K562 (cell line): ENCODE measurements around the gene MIX23. TPM values are rescaled to one million over a fixed set of nuclear protein-coding genes. Genes with fewer than 3 reads are reported as not detected.

Experiments
- ATF7 ChIP-seq: fragments of 450-650 bp; IDR thresholded peaks from 2 replicates; pipeline ENCODE4 v1.7.1; 2014; ENCODE audit warnings: mild to moderate bottlenecking, moderate library complexity
- C11orf30 ChIP-seq: fragments of 450-650 bp; IDR thresholded peaks from 2 replicates; pipeline ENCODE4 v1.6.1; 2016; ENCODE audit warnings: low read depth, mild to moderate bottlenecking
- CXXC5 ChIP-seq: fragments of 250-450 bp; sonication (Bioruptor Pico); IDR thresholded peaks from 2 replicates; pipeline ENCODE4 v1.8.0; 2022; ENCODE audit warnings: inconsistent platforms, mild to moderate bottlenecking, moderate library complexity
- EP400 ChIP-seq: fragments of 450-650 bp; IDR thresholded peaks from 2 replicates; pipeline ENCODE4 v1.6.1; 2017; ENCODE audit warnings: antibody characterized with exemption, mild to moderate bottlenecking, moderate library complexity
- ESRRA ChIP-seq: fragments of 450-650 bp; IDR thresholded peaks from 2 replicates; pipeline ENCODE4 v1.6.1; 2014; ENCODE audit warnings: low read depth, mild to moderate bottlenecking, moderate library complexity, borderline replicate concordance
- NFRKB ChIP-seq: fragments of 450-650 bp; IDR thresholded peaks from 2 replicates; pipeline ENCODE4 v1.6.1; 2016; ENCODE audit warnings: low read depth
- NR2C2 ChIP-seq, 2 experiments: fragments of 200-800 bp in 1 of 2; sonication (Bioruptor generic) in 1 of 2; sonication (generic) in 1 of 2; formaldehyde crosslinking in 1 of 2; IDR thresholded peaks; 2 replicates each; pipeline versions ENCODE4 v1.6.1 to v1.8.0; 2016 to 2022; ENCODE audit warnings: mild to moderate bottlenecking in 1 of 2, missing compliant biosample characterization in 1 of 2, missing genetic modification characterization in 1 of 2, missing genetic modification reagents in 1 of 2
- PHB2 ChIP-seq: fragments of 450-650 bp; IDR thresholded peaks from 2 replicates; pipeline ENCODE4 v1.6.1; 2017; ENCODE audit warnings: low read depth
- POLR2G ChIP-seq: fragments of 200-400 bp; formaldehyde crosslinking; IDR thresholded peaks from 2 replicates; pipeline ENCODE4 v1.6.1; 2017; ENCODE audit warnings: low read depth, mild to moderate bottlenecking, antibody characterized with exemption, low read length, moderate library complexity
- RAD51 ChIP-seq: fragments of 450-650 bp; IDR thresholded peaks from 2 replicates; pipeline ENCODE4 v1.7.1; 2016; ENCODE audit warnings: low read depth, mild to moderate bottlenecking, borderline replicate concordance
- SETDB1 ChIP-seq: IDR thresholded peaks from one replicate; pipeline ENCODE4 v1.6.1; 2012; ENCODE audit warnings: low read length, control low read depth, inconsistent platforms
- ZEB2 ChIP-seq: fragments of 450-650 bp; IDR thresholded peaks from 2 replicates; pipeline ENCODE4 v1.6.1; 2016
- polyA plus RNA-seq, 8 experiments: library from polyadenylated mRNA; depleted of rRNA in 4 of 8; stranded (reverse) in 5 of 8; unstranded in 3 of 8; fragments of >200 nt; fragmentation: Nextera tagmentation in 2 of 8; fragmentation: Illumina TruSeq in 1 of 8; extraction: Ambion mirVana in 2 of 8; extraction: Trizol in 1 of 8; gene quantifications; 2 replicates each; pipeline versions ENCODE4 v1.2.1 to v1.2.3, GENCODE V29; 2011 to 2014; ENCODE audit warnings: inconsistent platforms in 1 of 8, missing spikeins in 1 of 8
- total RNA-seq, 7 experiments: library from RNA; depleted of rRNA in 6 of 7; stranded (reverse); fragments of >200 nt in 6 of 7; fragmentation: Illumina TruSeq in 2 of 7; extraction: Trizol in 2 of 7; gene quantifications; 2 replicates each; pipeline versions ENCODE4 v1.2.1 to v1.2.3, GENCODE V29; 2011 to 2021; ENCODE audit warnings: low replicate concordance in 1 of 7
- TF ChIP-seq, protein P1 (sequence below): sonication (generic); formaldehyde crosslinking; IDR thresholded peaks from 2 replicates; pipeline ENCODE4 v1.4.0; 2020; ENCODE audit warnings: mild to moderate bottlenecking, missing genetic modification reagents
- TF ChIP-seq, protein P2 (sequence below): sonication (generic); formaldehyde crosslinking; IDR thresholded peaks from 2 replicates; pipeline ENCODE4 v1.9.0; 2022; ENCODE audit warnings: mild to moderate bottlenecking, missing genetic modification reagents
- TF ChIP-seq, protein P3 (sequence below): fragments of 450-650 bp; IDR thresholded peaks from 2 replicates; pipeline ENCODE4 v1.6.1; 2017; ENCODE audit warnings: antibody characterized with exemption, mild to moderate bottlenecking
- TF ChIP-seq, protein P4 (sequence below): fragments of 450-650 bp; IDR thresholded peaks from 2 replicates; pipeline ENCODE4 v1.6.1; 2014; ENCODE audit warnings: low read depth, mild to moderate bottlenecking, moderate library complexity, borderline replicate concordance
- TF ChIP-seq, protein P5 (sequence below): fragments of 200-800 bp; sonication (Bioruptor generic); IDR thresholded peaks from 2 replicates; pipeline ENCODE4 v1.6.1; 2017; ENCODE audit warnings: missing genetic modification characterization, missing compliant biosample characterization

Gene MIX23
- total and polyA plus RNA-seq, 9 of the 15 experiments (the other 6 are each of a cell fraction or from before 2014, with no cell fraction given) = 45.5 to 185 (median 106) TPM

DNA sequence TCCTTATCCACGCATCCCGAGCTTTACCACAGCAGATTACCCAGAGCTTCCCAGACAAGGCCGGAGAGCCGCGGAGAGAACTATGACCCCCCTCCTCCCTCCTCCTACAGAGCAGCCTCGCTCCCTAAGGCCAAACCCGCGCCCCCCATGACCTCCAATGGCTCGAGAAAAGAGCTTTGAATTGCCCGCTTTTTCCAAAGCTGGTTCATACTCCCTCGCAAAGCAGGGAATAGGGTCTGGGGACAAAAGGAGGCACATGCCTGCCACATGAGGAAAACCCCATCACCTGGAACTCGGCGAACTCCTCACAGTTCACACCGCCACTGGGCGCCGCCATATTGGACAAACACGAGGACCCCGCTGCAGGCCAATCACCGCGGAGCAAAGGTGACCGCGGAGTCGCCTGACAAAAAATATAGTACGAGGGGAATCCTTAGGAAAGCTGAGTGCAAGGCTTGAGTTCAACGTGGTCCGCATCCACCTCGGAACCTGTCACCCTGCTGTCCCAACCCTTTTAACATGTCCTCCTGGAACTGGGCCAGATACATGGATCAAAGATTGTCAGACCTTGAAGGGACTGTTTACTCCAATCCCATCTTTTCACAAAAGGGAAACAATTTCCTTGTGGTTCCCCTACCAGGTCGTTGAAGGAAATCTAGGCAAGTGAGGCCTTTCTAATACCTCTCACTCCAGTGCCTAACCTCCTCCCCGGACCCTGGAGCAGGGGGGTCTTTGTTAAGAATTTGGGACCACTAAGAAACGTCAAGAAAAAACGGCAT, at the start of gene MIX23 (continued):
- TF ChIP-seq, protein P1, sequence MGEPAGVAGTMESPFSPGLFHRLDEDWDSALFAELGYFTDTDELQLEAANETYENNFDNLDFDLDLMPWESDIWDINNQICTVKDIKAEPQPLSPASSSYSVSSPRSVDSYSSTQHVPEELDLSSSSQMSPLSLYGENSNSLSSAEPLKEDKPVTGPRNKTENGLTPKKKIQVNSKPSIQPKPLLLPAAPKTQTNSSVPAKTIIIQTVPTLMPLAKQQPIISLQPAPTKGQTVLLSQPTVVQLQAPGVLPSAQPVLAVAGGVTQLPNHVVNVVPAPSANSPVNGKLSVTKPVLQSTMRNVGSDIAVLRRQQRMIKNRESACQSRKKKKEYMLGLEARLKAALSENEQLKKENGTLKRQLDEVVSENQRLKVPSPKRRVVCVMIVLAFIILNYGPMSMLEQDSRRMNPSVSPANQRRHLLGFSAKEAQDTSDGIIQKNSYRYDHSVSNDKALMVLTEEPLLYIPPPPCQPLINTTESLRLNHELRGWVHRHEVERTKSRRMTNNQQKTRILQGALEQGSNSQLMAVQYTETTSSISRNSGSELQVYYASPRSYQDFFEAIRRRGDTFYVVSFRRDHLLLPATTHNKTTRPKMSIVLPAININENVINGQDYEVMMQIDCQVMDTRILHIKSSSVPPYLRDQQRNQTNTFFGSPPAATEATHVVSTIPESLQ (CRISPR knock-in tag) = no peak
- TF ChIP-seq SETDB1 (no peak), ZEB2 (no peak), NR2C2 (CRISPR knock-in tag; IDR thresholded peaks at IDR 0.05) (no peak), NR2C2 (tag; IDR thresholded peaks at IDR 0.05) (peak; percentile 75), POLR2G (peak; percentile 80), PHB2 (no peak), ATF7 (peak; percentile 34), NFRKB (0 out of 2 replicates have a peak, but pooled peaks have one; percentile 47), RAD51 (no peak), ESRRA (peak; percentile 70), CXXC5 (CRISPR knock-in tag) (peak; percentile 15; the same call in 1 of the 2 replicates), C11orf30 (peak; percentile 98), EP400 (peak; percentile 83)
- TF ChIP-seq, protein P2, sequence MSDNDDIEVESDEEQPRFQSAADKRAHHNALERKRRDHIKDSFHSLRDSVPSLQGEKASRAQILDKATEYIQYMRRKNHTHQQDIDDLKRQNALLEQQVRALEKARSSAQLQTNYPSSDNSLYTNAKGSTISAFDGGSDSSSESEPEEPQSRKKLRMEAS (CRISPR knock-in tag) = peak; percentile 84
- TF ChIP-seq, protein P3, sequence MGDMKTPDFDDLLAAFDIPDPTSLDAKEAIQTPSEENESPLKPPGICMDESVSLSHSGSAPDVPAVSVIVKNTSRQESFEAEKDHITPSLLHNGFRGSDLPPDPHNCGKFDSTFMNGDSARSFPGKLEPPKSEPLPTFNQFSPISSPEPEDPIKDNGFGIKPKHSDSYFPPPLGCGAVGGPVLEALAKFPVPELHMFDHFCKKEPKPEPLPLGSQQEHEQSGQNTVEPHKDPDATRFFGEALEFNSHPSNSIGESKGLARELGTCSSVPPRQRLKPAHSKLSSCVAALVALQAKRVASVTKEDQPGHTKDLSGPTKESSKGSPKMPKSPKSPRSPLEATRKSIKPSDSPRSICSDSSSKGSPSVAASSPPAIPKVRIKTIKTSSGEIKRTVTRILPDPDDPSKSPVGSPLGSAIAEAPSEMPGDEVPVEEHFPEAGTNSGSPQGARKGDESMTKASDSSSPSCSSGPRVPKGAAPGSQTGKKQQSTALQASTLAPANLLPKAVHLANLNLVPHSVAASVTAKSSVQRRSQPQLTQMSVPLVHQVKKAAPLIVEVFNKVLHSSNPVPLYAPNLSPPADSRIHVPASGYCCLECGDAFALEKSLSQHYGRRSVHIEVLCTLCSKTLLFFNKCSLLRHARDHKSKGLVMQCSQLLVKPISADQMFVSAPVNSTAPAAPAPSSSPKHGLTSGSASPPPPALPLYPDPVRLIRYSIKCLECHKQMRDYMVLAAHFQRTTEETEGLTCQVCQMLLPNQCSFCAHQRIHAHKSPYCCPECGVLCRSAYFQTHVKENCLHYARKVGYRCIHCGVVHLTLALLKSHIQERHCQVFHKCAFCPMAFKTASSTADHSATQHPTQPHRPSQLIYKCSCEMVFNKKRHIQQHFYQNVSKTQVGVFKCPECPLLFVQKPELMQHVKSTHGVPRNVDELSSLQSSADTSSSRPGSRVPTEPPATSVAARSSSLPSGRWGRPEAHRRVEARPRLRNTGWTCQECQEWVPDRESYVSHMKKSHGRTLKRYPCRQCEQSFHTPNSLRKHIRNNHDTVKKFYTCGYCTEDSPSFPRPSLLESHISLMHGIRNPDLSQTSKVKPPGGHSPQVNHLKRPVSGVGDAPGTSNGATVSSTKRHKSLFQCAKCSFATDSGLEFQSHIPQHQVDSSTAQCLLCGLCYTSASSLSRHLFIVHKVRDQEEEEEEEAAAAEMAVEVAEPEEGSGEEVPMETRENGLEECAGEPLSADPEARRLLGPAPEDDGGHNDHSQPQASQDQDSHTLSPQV = peak; percentile 27; the same call in 1 of the 2 replicates
- TF ChIP-seq, protein P4, sequence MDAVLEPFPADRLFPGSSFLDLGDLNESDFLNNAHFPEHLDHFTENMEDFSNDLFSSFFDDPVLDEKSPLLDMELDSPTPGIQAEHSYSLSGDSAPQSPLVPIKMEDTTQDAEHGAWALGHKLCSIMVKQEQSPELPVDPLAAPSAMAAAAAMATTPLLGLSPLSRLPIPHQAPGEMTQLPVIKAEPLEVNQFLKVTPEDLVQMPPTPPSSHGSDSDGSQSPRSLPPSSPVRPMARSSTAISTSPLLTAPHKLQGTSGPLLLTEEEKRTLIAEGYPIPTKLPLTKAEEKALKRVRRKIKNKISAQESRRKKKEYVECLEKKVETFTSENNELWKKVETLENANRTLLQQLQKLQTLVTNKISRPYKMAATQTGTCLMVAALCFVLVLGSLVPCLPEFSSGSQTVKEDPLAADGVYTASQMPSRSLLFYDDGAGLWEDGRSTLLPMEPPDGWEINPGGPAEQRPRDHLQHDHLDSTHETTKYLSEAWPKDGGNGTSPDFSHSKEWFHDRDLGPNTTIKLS = peak; percentile 16; the same call in 1 of the 2 replicates
- TF ChIP-seq, protein P5, sequence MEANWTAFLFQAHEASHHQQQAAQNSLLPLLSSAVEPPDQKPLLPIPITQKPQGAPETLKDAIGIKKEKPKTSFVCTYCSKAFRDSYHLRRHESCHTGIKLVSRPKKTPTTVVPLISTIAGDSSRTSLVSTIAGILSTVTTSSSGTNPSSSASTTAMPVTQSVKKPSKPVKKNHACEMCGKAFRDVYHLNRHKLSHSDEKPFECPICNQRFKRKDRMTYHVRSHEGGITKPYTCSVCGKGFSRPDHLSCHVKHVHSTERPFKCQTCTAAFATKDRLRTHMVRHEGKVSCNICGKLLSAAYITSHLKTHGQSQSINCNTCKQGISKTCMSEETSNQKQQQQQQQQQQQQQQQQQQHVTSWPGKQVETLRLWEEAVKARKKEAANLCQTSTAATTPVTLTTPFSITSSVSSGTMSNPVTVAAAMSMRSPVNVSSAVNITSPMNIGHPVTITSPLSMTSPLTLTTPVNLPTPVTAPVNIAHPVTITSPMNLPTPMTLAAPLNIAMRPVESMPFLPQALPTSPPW = peak; percentile 72
